Stimulated activated CD8-positive, alpha-beta memory T cell treated with anti-CD3 and anti-CD28 coated beads, Interleukin-7, amount 100 ng/mL, for 1 hour (primary cell): ENCODE results near the gene SH3TC2.

Source experiments
- DNase-seq, 2 donors: peaks; one replicate each; pipeline ENCODE4 v3.0.0-alpha.2; 2020; ENCODE audit warnings: low read depth in 2 of 2

The SH3TC2 gene

DNA sequence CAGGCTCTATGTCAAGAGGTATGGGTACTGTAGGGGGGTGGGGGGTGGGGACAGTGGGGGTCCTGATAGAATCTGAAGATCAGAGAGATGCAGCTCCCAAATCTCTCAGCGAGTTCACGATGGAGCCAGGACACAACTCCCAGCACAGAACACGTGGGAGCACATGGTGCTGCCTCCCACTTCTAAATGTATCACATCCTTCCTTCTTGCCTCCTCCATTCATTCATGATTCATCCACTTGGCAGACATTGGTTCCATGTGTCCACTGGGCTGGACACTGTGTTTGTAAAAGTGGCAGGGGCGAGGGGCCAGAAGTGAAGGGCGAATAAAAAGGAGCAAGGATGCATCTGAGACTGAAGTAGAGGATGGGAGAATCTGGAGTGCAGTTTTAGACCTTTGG, 33.9 kb downstream of the SH3TC2 start:
- DNase-seq, result no peak

- no peak for DNase-seq
Observed at GRCh38 chr5:149028161-149028560, 34.7 kb downstream of the SH3TC2 start.

GRCh38 chr5:149027636-149028035, 35.2 kb downstream of the SH3TC2 start:
- DNase-seq, result no peak

DNA sequence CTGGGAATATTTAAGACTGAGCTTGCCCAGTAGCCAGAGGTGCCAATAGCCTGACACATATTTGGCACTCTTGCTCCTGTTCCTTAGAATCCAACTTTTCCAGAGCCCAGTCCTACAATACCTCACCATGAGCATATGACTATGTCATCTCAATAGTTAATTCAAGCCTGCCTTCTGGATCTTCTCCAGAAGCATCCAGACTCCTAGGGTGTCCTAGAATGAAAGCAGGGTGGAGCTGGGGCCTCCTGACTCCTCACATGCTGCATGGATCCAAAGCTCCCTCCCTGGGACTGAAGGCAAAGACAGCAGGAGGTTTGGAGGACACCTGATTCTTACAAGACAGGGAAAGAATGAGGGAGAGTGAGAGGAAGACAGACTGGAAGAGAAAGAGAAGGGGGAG, 37.9 kb downstream of the SH3TC2 start:
- no peak for DNase-seq

DNA sequence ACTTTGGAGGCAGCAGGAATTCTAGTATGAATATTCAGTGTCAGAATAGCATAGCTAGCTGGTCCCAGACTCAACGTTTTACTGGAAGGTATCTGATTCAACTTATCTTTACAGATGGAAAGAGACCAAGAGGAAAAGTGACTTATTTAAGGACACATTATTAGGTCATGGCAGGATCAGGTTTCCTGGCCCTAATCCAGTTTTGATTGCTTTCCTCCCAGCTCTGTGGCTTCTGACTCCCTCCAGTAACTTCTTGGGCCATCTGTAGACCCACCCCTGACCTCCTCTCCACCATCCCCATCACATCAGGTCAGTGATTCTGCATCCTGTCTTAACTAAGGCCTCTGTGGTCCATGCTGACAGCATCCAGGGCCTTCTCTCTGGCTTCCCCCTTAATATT, 38.4 kb downstream of the SH3TC2 start:
- DNase-seq, result no peak

DNA sequence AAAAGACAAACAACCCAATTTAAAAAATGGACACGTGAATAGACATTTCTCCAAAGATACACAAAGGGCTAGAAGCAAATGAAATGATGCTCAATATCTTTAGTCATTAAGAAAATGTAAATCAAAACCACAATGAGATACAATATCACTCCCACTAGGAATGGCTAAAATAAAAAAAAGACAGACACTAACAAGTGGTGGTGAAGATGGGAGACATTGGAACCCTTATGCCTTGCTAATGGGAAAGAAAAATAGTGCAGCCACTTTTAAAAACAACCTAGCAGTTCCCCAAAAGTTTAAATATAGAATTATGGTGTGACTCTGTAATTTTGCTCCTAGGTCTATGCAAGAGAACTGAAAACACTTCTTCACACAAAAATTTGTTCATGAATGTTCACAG, 40.7 kb downstream of the SH3TC2 start:
- DNase-seq, result no peak

DNA sequence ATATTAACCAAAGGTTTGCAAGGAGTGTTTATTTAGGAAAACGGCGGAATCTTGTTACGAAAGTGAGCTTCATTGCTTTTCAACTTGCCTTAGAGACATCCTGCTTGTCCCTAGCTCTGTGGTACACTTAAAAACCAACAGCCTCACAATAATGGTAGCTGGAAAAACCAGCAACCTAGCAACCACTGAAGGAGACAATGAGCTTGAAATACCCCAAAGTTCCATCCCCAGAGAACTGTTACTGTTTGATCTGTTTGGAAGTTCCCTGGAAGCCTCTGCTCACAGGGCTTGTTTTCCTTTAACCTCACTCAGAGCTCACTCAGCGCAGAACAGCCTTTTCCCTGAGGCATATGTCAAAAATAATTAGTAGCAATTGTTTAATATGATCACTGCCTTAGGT, 43.2 kb downstream of the SH3TC2 start:
- DNase-seq, result no peak

GRCh38 chr5:149018909-149019443, 43.9 kb downstream of the SH3TC2 start:
- no peak for DNase-seq

- no peak for DNase-seq
Observed at GRCh38 chr5:149017636-149018035, 45.2 kb downstream of the SH3TC2 start.

- DNase-seq, result no peak
Observed at GRCh38 chr5:149015561-149015960, 47.3 kb downstream of the SH3TC2 start.

DNA sequence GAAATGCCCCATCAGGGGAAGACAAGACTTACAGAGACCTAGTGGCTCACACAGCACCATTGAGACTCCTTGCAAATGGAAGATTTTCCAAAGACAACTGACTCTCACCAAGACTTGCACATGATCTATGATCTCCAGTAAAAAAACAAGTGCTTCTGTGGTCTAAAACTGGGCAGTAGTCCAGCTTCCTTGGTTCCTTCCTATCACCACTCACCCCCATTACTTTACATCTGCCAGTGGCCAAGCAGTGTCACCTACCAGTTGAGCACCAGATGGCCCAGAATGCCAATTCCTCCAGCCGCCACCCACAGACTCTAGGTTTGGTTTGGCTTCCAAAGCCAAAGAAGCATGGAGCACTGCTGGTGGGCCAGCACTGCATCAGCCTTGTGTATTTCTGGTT, 47.7 kb downstream of the SH3TC2 start:
- DNase-seq, result no peak

DNA sequence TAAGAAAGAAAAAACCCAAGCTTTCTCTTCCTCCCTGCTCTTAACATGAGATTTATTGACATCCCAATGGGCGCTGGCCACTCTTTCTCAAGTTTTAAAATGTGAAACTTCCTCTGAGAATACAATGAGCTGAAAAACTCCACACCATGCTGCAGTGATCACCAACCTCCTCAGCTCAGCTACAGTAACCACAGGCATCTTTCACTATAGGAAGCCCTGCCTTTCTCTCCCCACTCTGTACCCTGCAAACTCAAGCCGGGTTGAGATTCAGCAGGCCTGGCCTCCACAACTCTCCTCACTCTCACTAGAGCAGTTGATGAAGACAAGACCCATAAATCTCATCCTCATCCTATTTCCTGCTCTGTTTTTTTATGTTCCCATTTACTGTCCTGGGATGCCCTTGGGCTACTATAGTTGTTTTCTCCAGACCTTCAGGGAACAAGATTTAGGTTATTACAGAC, 48.3 kb downstream of the SH3TC2 start:
- DNase-seq, result no peak

DNA sequence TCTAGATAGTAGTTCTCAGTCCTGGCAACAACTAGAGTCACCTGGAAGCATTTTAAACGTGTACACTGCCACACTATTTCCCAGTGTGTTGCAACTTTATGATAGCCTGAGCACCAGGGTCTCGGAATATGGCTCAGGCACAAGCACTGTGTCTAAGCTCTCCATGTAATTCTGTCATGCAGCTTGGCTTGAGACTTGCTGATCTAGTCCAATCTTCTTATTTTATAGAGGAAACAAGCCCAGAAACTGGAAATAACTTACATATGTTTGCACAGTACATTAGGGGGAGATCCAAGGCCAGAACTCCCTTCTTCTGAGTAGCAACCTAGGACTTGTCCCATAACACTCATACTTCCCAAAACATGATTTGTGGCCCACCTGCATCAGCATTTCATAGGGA, 49.1 kb downstream of the SH3TC2 start:
- no peak for DNase-seq

DNA sequence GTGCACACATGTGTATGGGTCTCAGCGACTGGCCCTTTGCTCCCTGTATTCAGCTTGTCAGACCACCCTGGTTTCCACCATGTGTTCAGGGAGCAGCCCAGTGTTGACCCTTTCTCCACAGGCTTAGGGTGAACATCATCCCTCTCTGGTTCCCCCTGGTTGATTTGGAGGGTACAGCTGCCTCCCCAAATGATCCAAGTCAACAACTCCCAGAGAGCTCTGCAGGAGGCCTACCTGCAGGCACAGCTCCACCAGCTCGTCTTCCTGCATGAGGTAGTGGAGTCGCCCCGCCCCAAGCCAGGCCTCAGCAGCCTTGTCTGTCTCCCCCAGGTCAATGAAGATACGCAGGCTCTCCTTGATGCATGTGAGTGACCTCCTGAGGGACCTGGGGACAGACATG, 50.5 kb downstream of the SH3TC2 start:
- no peak for DNase-seq

DNA sequence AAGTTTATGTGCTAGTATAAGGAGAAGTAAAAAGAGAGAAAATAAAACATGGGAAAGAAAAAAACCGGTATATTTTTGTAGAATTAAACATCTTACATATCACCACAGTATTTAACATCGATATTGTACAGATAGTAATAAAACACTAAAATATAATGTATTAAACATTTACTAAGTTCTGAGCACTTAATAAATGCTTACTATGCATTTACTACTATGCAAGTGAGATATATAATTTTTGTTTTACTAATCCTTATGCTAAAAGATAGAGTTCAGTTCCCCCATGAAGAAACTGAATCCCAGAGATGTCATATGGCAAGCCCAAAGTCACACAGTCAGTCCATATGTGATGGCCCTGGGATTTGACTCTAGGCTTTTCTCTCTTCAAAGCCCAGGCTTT, 51.1 kb downstream of the SH3TC2 start:
- no peak for DNase-seq

- no peak for DNase-seq
Observed at GRCh38 chr5:149011084-149011483, 51.8 kb downstream of the SH3TC2 start.

- no peak for DNase-seq
Observed at GRCh38 chr5:149007174-149007573, 55.7 kb downstream of the SH3TC2 start.

- DNase-seq, result no peak
Observed at GRCh38 chr5:149006426-149006825, 56.4 kb downstream of the SH3TC2 start.

DNA sequence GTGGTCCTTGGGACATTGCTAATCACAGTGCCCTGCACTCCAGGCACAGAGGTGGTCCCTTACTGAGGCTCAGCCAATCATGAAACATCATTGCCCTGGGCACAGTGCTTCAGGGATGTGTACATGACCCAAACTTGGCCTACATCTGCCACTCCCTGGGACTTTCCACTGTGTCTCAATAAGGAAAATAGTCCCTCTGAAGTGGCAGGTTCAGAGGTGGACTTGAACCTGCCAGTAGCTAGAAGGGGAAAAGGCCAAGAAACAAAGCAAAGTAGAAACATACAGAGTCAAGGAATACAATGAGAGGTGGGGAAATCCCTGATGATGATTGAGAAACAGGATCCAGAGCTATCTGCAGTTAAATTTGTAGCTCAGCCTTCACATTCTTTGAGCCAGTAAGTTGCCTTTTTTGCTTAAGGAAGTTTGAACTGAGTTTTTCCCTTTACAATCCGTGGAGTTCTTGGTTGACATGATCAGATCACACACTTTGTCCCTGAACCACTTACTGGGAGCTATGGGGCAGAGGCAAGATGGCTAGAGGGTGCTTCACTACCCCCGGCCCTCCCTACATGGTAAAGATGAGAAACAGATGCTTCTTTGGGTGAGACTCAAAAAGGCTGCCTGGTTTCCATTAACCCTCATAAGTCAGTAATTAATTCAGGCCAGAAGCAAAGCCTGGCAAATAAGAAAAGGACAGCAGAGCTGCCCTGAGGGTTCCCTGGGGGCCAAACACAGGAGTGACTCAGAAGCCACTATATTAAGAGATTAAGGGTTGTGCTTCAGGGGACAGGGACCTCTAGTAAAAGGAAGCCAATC, 57.6 kb downstream of the SH3TC2 start:
- DNase-seq, result no peak

GRCh38 chr5:149004559-149004958, 58.3 kb downstream of the SH3TC2 start:
- DNase-seq, result no peak

- no peak for DNase-seq
Observed at GRCh38 chr5:149002761-149003689, 59.8 kb downstream of the SH3TC2 start.

DNA sequence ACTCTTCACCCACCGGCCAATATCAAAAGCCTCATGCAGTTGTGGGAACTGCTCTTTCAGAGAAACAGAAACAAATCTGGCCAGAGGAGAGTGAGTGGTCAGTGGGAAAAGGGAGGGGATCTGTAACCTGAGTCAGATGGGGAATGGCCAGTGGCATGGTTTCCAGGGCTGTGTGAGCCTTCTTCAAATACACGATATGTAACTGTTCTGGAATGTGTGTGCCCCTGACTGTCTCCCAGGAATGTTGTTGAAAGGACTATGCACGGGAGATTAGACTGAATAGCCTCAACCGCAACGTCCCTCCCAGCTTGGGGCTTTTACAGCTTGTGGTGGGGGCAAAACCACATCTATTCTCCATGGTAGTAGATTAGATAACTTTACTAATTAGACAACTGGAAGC, 60.8 kb downstream of the SH3TC2 start:
- no peak for DNase-seq

DNA sequence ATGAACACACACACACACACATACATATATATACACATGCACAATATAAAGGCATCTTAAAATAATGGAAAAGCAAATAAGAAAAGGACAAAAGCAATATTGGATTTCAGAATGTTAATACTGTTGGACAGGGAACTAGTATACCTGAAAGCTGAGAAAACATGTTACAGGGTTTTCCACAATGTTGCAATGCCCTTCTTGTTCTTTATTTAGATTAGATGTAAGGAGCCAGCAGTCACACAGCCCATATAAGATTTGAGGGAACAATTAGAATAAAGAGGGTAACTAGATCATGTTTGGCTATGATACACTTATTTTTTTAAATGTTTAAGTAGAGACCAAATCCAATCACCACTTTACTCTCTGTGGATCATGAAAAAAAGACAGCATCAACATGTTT, 61.7 kb downstream of the SH3TC2 start:
- DNase-seq, result no peak
